HG02943 (cell line): Measurements from ENCODE around the gene OR2V2.
"Not testable (repeated sequence)": the region's sequence is repeated elsewhere in the genome, so short reads cannot be mapped to it uniquely, and the experiment has no call there.

Source experiments
- ATAC-seq: cut with Tn5 transposase; IDR thresholded peaks from one replicate; pipeline ENCODE4 v1.9.1; 2021; ENCODE audit warnings: mild to moderate bottlenecking, low read depth, moderate library complexity; ENCODE audit not compliant: unreplicated experiment

Gene OR2V2

DNA sequence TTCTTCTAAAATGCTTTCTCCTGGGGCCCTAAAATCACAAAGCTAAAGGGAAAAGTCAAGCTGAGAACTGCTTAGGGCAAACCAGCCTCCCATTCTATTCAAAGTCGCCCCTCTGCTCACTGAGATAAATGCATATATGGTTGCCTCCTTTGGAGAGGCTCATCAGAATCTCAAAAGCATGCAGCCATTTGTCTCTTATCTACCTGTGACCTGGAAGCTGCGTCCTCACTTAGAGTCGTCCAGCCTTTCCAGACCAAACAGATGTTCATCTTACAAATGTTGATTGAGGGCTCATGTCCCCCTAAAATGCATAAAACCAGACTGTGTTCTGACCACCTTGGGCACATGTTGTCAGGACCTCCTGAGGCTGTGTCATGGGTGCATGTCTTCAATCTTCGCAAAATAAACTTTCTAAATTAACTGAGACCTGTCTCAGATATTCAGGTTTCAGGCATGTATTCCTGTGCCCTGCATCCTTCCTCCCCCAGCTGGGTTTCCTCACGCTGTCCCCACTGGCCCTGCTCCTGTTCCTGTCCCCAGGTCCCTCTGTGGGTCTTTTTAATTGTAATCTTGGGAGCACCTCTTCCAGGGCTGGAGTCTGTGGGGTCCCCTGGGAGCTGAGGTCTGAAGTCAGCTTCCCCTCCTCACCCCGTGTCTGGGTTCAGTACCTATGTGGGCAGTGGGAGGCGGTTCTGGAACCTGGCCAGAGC lies at the start of gene OR2V2:
OR2V2 (plus strand) TSS at position 660 of the 710 bp plus-strand sequence. CDS start 7,357 bp downstream, outside the sequence.
- ATAC-seq: not testable (repeated sequence)

- ATAC-seq: not testable (repeated sequence)
Measured at GRCh38 chr5:181097759-181098491, 49.5 kb upstream of the OR2V2 start.

- ATAC-seq: no peak
Measured at GRCh38 chr5:181098762-181099601, 48.4 kb upstream of the OR2V2 start.

DNA sequence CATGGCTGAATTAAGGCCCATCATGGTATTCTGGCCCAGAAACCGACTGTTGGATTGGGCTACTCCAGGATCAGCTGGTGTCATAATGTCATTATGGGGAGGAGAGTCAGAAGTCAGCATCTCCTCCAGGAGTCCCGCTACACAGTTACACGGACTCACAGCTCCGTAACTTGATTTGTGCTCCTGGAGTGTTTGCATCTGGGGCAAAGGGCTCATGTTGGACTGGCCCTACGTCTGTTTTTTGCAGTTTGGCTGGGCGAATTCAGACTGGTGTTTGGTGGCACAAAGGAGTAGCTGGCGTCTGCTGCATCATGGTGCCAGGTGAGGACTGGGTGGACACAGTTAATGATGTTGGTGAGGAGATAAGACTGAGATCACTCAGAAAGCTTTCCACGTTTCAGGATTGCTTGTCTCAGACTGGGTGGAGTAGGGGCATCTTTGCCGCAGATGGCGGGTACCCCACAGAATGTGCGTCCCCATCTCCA lies 47.7 kb upstream of the OR2V2 start:
- ATAC-seq: no peak

DNA sequence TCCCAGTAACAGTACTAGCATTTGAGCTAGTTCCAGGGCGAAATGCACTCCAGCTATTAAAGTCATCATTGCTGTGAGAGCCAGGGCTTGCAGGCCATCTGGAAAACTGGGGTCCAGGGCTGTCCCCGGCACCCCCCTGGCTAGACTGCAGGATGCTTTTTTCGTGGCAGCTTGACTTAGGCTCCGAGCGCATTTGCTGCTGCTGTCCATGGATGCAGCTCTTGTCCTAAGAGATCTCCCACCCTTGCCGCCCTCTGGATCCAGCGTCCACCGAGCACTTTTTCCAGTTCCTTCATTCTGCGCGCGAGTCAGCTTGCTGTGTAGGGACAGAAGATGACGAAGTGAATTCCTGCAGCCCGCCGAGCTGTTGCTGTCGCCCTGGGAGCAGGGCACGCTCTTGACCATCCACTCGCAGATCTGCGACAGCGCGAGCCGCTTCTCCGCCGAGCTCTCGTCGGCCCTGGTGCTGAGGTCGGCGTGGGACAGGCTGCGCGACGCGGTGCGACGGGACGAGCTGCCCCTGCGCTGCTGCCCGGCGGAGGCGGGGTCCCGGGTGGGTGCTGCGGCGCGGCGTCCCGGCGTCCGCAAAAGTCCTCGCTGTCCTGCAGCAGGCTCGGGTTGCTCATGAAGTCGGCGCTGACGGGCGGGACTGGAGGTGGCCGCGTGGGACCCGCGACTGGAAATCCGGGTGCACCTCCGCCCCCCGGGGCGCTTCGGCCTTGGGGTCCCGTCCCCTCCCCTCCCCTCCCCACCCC lies 47.1 kb upstream of the OR2V2 start:
- no peak for ATAC-seq

- ATAC-seq: not testable (repeated sequence)
Measured at GRCh38 chr5:181101030-181101641, 46.2 kb upstream of the OR2V2 start.

GRCh38 chr5:181101930-181102674 lies 45.3 kb upstream of the OR2V2 start:
- not testable (repeated sequence) for ATAC-seq

GRCh38 chr5:181104259-181104568 lies 43.2 kb upstream of the OR2V2 start:
- ATAC-seq: not testable (repeated sequence)

DNA sequence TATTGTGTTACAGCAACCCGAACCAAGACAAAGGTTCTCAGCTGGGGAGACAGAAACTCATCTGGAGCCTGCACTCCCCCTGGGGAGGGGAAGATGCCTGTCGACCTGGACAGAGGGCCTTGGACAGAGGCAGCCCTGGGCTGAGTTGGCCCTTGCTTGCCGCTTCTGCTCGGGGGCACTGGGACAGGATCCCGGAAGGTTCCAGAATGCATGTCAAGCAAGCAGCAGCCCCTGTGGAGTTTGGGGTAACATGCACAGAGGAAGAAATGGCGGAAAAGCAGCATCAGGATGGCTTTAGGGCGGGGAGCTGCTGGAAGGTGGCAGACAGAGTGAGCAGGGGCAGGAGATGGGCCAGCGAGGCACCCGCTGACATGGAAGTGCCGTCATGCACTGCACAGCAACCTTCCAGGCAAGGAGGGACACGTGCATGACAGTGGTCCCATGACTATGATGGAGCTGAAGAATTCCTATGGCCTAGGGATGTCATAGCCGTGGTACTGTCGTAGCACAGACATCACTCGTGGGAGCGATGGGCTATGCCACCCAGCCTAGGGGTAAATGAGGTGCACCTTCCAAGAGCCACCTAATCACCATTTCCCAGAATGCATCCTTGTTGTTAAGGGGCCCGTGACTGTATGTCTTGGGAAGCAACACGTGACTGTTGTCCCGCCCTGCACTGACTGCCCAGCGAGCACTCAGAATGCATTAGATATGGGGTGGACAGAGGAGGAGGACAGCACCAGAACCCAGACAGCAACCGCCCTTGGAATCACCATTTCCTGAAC lies 42.6 kb upstream of the OR2V2 start:
- ATAC-seq: not testable (repeated sequence)

- no peak for ATAC-seq
Measured at GRCh38 chr5:181105391-181106025, 41.9 kb upstream of the OR2V2 start.

DNA sequence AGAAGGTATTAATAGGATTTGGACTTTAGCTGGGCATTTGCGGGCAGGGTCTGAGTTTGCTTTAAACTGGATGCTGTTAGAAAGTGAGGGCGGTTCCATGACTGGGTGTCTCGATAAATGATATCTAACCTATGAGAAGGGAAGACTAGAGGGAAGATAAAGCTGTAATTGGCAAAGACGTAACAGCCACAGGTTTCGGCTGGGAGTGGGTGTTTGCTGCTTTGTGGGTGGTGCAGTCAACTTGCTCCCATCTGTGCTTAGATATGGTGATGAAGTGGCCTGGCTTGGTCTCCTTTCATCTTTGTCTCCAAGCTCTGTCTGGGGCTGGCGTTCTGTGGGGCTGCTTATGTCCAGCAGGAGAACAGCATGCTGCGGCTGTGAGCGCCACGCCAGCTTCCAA lies 39.7 kb upstream of the OR2V2 start:
- no peak for ATAC-seq

DNA sequence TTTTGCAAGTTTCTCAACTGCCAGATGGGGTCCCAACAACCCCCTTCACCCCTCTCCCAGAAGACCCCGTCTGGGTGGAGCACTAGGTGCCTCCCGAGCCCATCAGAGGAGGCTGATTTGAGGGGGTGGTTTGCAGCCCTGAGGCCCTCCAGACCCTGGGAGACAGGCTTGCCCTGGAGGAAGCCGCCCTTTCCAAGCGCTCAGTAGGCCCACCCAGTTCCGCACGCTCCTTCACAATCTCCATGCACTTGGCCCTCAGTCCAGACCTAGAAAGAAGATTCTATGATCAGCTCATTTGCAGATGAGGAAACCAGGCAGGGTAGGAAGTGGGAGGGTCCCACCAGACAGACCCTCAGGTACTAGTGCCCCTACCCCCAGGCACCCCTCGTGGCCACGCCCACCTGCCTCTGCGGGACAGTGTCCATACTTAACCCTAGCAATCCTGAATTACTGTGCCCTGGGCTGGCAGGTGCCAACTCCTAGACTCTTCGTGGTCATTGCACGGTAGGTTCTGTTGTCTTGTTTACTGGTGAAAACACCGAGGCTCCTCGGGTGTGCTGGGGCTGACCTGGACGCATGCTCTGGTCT lies 38.7 kb upstream of the OR2V2 start:
- no peak for ATAC-seq

- ATAC-seq: no peak
Measured at GRCh38 chr5:181109489-181110013, 37.8 kb upstream of the OR2V2 start.

GRCh38 chr5:181111010-181111409 lies 36.4 kb upstream of the OR2V2 start:
- ATAC-seq: no peak

DNA sequence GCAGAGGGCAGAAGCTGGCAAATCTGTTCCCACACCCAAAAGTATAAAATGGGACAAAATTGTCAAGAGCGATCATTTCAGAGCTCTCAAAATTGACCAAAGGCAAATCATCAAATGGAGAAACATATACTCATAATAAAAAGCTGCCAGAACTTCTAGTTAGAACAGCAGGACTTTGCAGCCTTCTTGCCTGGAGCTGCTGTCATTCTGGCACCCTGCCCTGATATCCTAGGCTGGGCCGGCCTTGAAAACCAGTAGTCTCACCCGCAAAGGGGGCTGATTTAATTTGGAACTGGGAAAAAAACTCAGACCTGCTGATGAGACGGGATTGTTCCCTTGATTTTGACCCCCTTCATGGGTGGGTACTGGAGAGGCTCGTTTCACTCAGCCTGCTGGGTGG lies 34.9 kb upstream of the OR2V2 start:
- ATAC-seq: no peak

DNA sequence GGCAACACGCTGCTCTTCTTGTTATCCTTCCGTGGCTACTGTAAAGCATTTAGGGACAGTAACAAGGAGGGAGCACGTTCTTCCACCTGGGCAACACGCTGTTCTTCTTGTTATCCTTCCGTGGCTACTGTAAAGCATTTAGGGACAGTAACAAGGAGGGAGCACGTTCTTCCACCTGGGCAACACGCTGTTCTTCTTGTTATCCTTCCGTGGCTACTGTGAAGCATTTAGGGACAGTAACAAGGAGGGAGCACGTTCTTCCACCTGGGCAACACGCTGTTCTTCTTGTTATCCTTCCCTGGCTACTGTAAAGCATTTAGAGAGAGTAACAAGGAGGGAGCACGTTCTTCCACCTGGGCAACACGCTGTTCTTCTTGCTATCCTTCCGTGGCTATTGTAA lies 33.8 kb upstream of the OR2V2 start:
- ATAC-seq: not testable (repeated sequence)

DNA sequence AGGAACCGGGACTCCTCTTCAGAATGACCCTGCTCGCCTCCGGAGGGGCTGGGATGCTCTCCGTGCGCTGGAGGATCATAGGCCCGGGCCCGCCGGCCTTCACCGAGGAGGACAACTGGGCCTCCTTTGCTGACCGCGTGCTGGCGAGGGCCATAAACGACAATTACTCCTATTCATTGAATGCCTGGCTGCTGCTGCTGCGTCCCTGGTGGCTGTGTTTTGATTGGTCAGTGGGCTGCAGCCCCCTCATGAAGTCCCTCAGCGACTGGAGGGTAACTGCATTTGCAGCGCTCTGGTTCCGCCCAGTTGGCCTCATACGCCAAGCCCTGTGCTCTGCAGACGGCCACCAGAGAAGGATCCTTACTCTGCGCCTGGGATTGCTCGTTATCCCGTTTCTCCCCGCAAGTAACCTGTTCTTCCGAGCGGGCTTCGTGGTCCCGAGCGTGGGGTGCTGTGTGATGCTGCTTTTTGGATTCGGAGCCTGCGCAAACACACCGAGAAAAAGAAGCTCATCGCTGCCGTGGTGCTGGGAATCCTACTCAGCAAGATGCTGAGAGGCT lies 33.0 kb upstream of the OR2V2 start:
- ATAC-seq: no peak
